K562 (cell line): ENCODE results near the gene FOXO3. TPM values are rescaled to one million over a fixed set of nuclear protein-coding genes. Genes with fewer than 3 reads are reported as not detected.

ENCODE experiments used
- CEBPZ ChIP-seq: fragments of 150-350 bp; IDR thresholded peaks from 2 replicates; pipeline ENCODE4 v1.6.1; 2014; ENCODE audit warnings: low read depth, mild to moderate bottlenecking, low read length, borderline replicate concordance
- CHD1 ChIP-seq: fragments of 200-600 bp; sonication (generic); IDR thresholded peaks from one replicate; pipeline ENCODE4 v1.6.1; 2012; ENCODE audit warnings: mild to moderate bottlenecking, moderate library complexity, low read length, inconsistent platforms
- DIDO1 ChIP-seq: fragments of 450-650 bp; IDR thresholded peaks from 2 replicates; pipeline ENCODE4 v1.6.1; 2016; ENCODE audit warnings: low read depth, missing biosample characterization, missing genetic modification characterization
- DNMT1 ChIP-seq: fragments of 450-650 bp; IDR thresholded peaks from 2 replicates; pipeline ENCODE4 v1.6.1; 2016; ENCODE audit warnings: antibody characterized with exemption, mild to moderate bottlenecking
- HNRNPH1 ChIP-seq: fragments of 200-400 bp; formaldehyde crosslinking; optimal IDR thresholded peaks from 2 replicates; pipeline ENCODE3; 2017; ENCODE audit warnings: low read depth, mild to moderate bottlenecking, low read length, moderate library complexity
- HNRNPUL1 ChIP-seq: fragments of 200-400 bp; formaldehyde crosslinking; IDR thresholded peaks from 2 replicates; pipeline ENCODE4 v1.6.1; 2017; ENCODE audit warnings: low read length
- MYNN ChIP-seq, 2 experiments: sonication (generic); formaldehyde crosslinking in 1 of 2; IDR thresholded peaks; 2 replicates each; pipeline versions ENCODE4 v1.5.0 to v1.6.1; 2016 to 2020; ENCODE audit warnings: antibody characterized with exemption in 1 of 2, missing genetic modification reagents in 1 of 2
- NCOA6 ChIP-seq: fragments of 450-650 bp; IDR thresholded peaks from 2 replicates; pipeline ENCODE4 v1.6.1; 2017; ENCODE audit warnings: mild to moderate bottlenecking
- POU5F1 ChIP-seq: fragments of 150-350 bp; IDR thresholded peaks from 2 replicates; pipeline ENCODE4 v1.6.1; 2014; ENCODE audit warnings: borderline replicate concordance, low read length, low read depth, mild to moderate bottlenecking; ENCODE audit not compliant: partially characterized antibody
- PPARD ChIP-seq: fragments of 250-450 bp; sonication (Bioruptor Pico); IDR thresholded peaks from 2 replicates; pipeline ENCODE4 v1.8.0; 2022; ENCODE audit warnings: inconsistent platforms, mild to moderate bottlenecking, moderate library complexity
- PREB ChIP-seq: sonication (generic); formaldehyde crosslinking; IDR thresholded peaks from 2 replicates; pipeline ENCODE4 v1.8.1; 2023; ENCODE audit warnings: mild to moderate bottlenecking, missing genetic modification reagents
- RBBP5 ChIP-seq: fragments of 200-600 bp; sonication (generic); IDR thresholded peaks from 2 replicates; pipeline ENCODE4 v1.6.1; 2012; ENCODE audit warnings: borderline replicate concordance, mild to moderate bottlenecking, low read length, control low read depth, inconsistent platforms; ENCODE audit not compliant: insufficient read depth, poor library complexity, severe bottlenecking
- VEZF1 ChIP-seq: fragments of 200-800 bp; sonication (Bioruptor generic); IDR thresholded peaks from 2 replicates; pipeline ENCODE4 v1.6.1; 2017; ENCODE audit warnings: missing genetic modification characterization, missing compliant biosample characterization
- ZNF212 ChIP-seq: fragments of 450-650 bp; formaldehyde crosslinking; IDR thresholded peaks from 2 replicates; pipeline ENCODE4 v1.4.0; 2020; ENCODE audit warnings: mild to moderate bottlenecking
- ZNF280A ChIP-seq: fragments of 450-650 bp; IDR thresholded peaks from 2 replicates; pipeline ENCODE4 v1.6.1; 2018; ENCODE audit warnings: mild to moderate bottlenecking, low read depth; ENCODE audit not compliant: partially characterized antibody
- ZNF561 ChIP-seq: fragments of 450-650 bp; formaldehyde crosslinking; conservative IDR thresholded peaks from 2 replicates; pipeline ENCODE4 v1.4.0; 2020; ENCODE audit warnings: mild to moderate bottlenecking, moderate library complexity
- ZNF740 ChIP-seq, 3 experiments: fragments of 200-800 bp in 1 of 3; sonication (Bioruptor generic) in 1 of 3; sonication (generic) in 1 of 3; formaldehyde crosslinking in 1 of 3; IDR thresholded peaks; 2 replicates each; pipeline versions ENCODE4 v1.6.1 to v1.8.0; 2016 to 2022; ENCODE audit warnings: mild to moderate bottlenecking in 2 of 3, missing compliant biosample characterization in 2 of 3, missing genetic modification characterization in 2 of 3, missing genetic modification reagents in 1 of 3
- polyA plus RNA-seq, 8 experiments: library from polyadenylated mRNA; depleted of rRNA in 4 of 8; stranded (reverse) in 5 of 8; unstranded in 3 of 8; fragments of >200 nt; fragmentation: Nextera tagmentation in 2 of 8; fragmentation: Illumina TruSeq in 1 of 8; extraction: Ambion mirVana in 2 of 8; extraction: Trizol in 1 of 8; gene quantifications; 2 replicates each; pipeline versions ENCODE4 v1.2.1 to v1.2.3, GENCODE V29; 2011 to 2014; ENCODE audit warnings: inconsistent platforms in 1 of 8, missing spikeins in 1 of 8
- total RNA-seq, 7 experiments: library from RNA; depleted of rRNA in 6 of 7; stranded (reverse); fragments of >200 nt in 6 of 7; fragmentation: Illumina TruSeq in 2 of 7; extraction: Trizol in 2 of 7; gene quantifications; 2 replicates each; pipeline versions ENCODE4 v1.2.1 to v1.2.3, GENCODE V29; 2011 to 2021; ENCODE audit warnings: low replicate concordance in 1 of 7

FOXO3 gene
- total and polyA plus RNA-seq, 9 of the 15 experiments (the other 6 are each of a cell fraction or from before 2014, with no cell fraction given) = 3.0 to 14.6 (median 6.0) TPM

- TF ChIP-seq MYNN (IDR thresholded peaks at IDR 0.05) (no peak), MYNN (CRISPR knock-in tag; IDR thresholded peaks at IDR 0.05) (no peak), POU5F1 (no peak), PREB (CRISPR knock-in tag) (no peak), DNMT1 (0 out of 2 replicates have a peak, but pooled peaks have one; percentile 26), CEBPZ (no peak), ZNF280A (no peak), CHD1 (no peak), ZNF740 (CRISPR knock-in tag; IDR thresholded peaks at IDR 0.05) (no peak), ZNF740 (tag; IDR thresholded peaks at IDR 0.05) (no peak), HNRNPH1 (no peak), NCOA6 (no peak), ZNF212 (CRISPR knock-in tag) (no peak), DIDO1 (no peak), RBBP5 (peak; percentile 51), ZNF561 (CRISPR knock-in tag) (no peak), VEZF1 (CRISPR knock-in tag) (no peak), HNRNPUL1 (no peak), PPARD (CRISPR knock-in tag) (no peak)
These were observed 69.5 kb downstream of the FOXO3 start (continued) for GRCh38 chr6:108630050-108630714.
